IPS-20b (cell line): ENCODE data around the gene MTRR.

Experiments
- H3K27ac ChIP-seq: one replicate; pipeline ENCODE4 v1.5.1; 2013; ENCODE audit warnings: low read length
- H3K27me3 ChIP-seq: 2 replicates; pipeline ENCODE4 v1.6.1; 2013; ENCODE audit warnings: mild to moderate bottlenecking, low read length, inconsistent platforms; ENCODE audit not compliant: insufficient read depth
- H3K36me3 ChIP-seq: 2 replicates; pipeline ENCODE4 v1.6.1; 2013; ENCODE audit warnings: low read depth, mild to moderate bottlenecking, inconsistent platforms, low read length, moderate library complexity; ENCODE audit not compliant: insufficient read depth
- H3K4me1 ChIP-seq: 2 replicates; pipeline ENCODE4 v1.6.1; 2013; ENCODE audit warnings: mild to moderate bottlenecking, control low read depth, inconsistent platforms, low read length, moderate library complexity; ENCODE audit not compliant: insufficient read depth
- H3K4me3 ChIP-seq: 2 replicates; pipeline ENCODE4 v1.5.1; 2013; ENCODE audit warnings: mild to moderate bottlenecking, low read length, inconsistent platforms
- H3K9ac ChIP-seq: 2 replicates; pipeline ENCODE4 v1.6.1; 2013; ENCODE audit warnings: low read depth, mild to moderate bottlenecking, inconsistent platforms, low read length, moderate library complexity
- H3K9me3 ChIP-seq: 2 replicates; pipeline ENCODE4 v1.6.1; 2013; ENCODE audit warnings: mild to moderate bottlenecking, low read depth, low read length, inconsistent platforms; ENCODE audit not compliant: insufficient read depth

Gene MTRR

GRCh38 chr5:7878381-7878873 lies 9.5 kb downstream of the MTRR start:
- no peaks in the 10 kb centered on the region for H3K9me3 ChIP-seq
- peaks cover 97% of the 10 kb centered on the region for H3K36me3 ChIP-seq
- H3K27ac ChIP-seq: no peak overlapping the region
- no peak overlapping the region for H3K9ac ChIP-seq
- no peaks in the 10 kb centered on the region for H3K27me3 ChIP-seq
- no peak overlapping the region for H3K4me3 ChIP-seq
- no peaks in the 10 kb centered on the region for H3K4me1 ChIP-seq

GRCh38 chr5:7881091-7881490 lies 12.1 kb downstream of the MTRR start:
- no peak overlapping the region for H3K4me3 ChIP-seq
- no peak overlapping the region for H3K27ac ChIP-seq
- H3K4me1 ChIP-seq: no peaks in the 10 kb centered on the region
- H3K9me3 ChIP-seq: no peaks in the 10 kb centered on the region
- H3K36me3 ChIP-seq: peaks cover 97% of the 10 kb centered on the region
- no peaks in the 10 kb centered on the region for H3K27me3 ChIP-seq
- H3K9ac ChIP-seq: no peak overlapping the region

GRCh38 chr5:7881816-7882215 lies 12.9 kb downstream of the MTRR start:
- Histone ChIP-seq H3K4me1 (no peaks in the 10 kb centered on the region), H3K36me3 (peaks cover 96% of the 10 kb centered on the region), H3K9me3 (no peaks in the 10 kb centered on the region), H3K4me3 (no peak overlapping the region), H3K27ac (no peak overlapping the region), H3K9ac (no peak overlapping the region), H3K27me3 (no peaks in the 10 kb centered on the region)

GRCh38 chr5:7882926-7883325 lies 14.0 kb downstream of the MTRR start:
- no peaks in the 10 kb centered on the region for H3K9me3 ChIP-seq

GRCh38 chr5:7884491-7885267 lies 15.7 kb downstream of the MTRR start:
- no peaks in the 10 kb centered on the region for H3K27me3 ChIP-seq
- no peak overlapping the region for H3K27ac ChIP-seq
- peaks cover 93% of the 10 kb centered on the region for H3K36me3 ChIP-seq

More at GRCh38 chr5:7882926-7883325, 14.0 kb downstream of the MTRR start:
- Histone ChIP-seq H3K27ac (no peak overlapping the region), H3K9ac (no peak overlapping the region), H3K36me3 (peaks cover 92% of the 10 kb centered on the region), H3K27me3 (no peaks in the 10 kb centered on the region), H3K4me3 (no peak overlapping the region), H3K4me1 (no peaks in the 10 kb centered on the region)

GRCh38 chr5:7886849-7887475 lies 18.0 kb downstream of the MTRR start:
- Histone ChIP-seq H3K4me3 (no peak overlapping the region), H3K9ac (no peak overlapping the region), H3K27ac (no peak overlapping the region), H3K9me3 (no peaks in the 10 kb centered on the region), H3K4me1 (no peaks in the 10 kb centered on the region), H3K27me3 (no peaks in the 10 kb centered on the region), H3K36me3 (peaks cover 91% of the 10 kb centered on the region)

More at GRCh38 chr5:7884491-7885267, 15.7 kb downstream of the MTRR start:
- H3K9me3 ChIP-seq: no peaks in the 10 kb centered on the region
- H3K4me1 ChIP-seq: no peaks in the 10 kb centered on the region
- no peak overlapping the region for H3K9ac ChIP-seq
- H3K4me3 ChIP-seq: no peak overlapping the region

- no peaks in the 10 kb centered on the region for H3K9me3 ChIP-seq
- peaks cover 91% of the 10 kb centered on the region for H3K36me3 ChIP-seq
- no peaks in the 10 kb centered on the region for H3K27me3 ChIP-seq
- no peak overlapping the region for H3K4me3 ChIP-seq
- no peak overlapping the region for H3K9ac ChIP-seq
- H3K4me1 ChIP-seq: no peaks in the 10 kb centered on the region
- no peak overlapping the region for H3K27ac ChIP-seq
These were observed 20.0 kb downstream of the MTRR start for GRCh38 chr5:7888901-7889300.

- H3K4me3 ChIP-seq: no peak overlapping the region
- H3K9ac ChIP-seq: no peak overlapping the region
- no peak overlapping the region for H3K27ac ChIP-seq
- no peaks in the 10 kb centered on the region for H3K4me1 ChIP-seq
- no peaks in the 10 kb centered on the region for H3K9me3 ChIP-seq
- no peaks in the 10 kb centered on the region for H3K27me3 ChIP-seq
- H3K36me3 ChIP-seq: peaks cover 98% of the 10 kb centered on the region
These were observed 25.5 kb downstream of the MTRR start for GRCh38 chr5:7894439-7894838.

- Histone ChIP-seq H3K4me1 (no peaks in the 10 kb centered on the region), H3K27me3 (no peaks in the 10 kb centered on the region), H3K9ac (no peak overlapping the region), H3K9me3 (no peaks in the 10 kb centered on the region), H3K4me3 (no peak overlapping the region), H3K36me3 (peaks cover 98% of the 10 kb centered on the region), H3K27ac (no peak overlapping the region)
These were observed 25.9 kb downstream of the MTRR start for GRCh38 chr5:7894860-7895259.

GRCh38 chr5:7897014-7897600 lies 28.2 kb downstream of the MTRR start:
- H3K4me3 ChIP-seq: no peak overlapping the region
- H3K36me3 ChIP-seq: peaks cover 100% of the 10 kb centered on the region
- H3K9me3 ChIP-seq: no peaks in the 10 kb centered on the region
- no peak overlapping the region for H3K27ac ChIP-seq
- H3K9ac ChIP-seq: no peak overlapping the region
- no peaks in the 10 kb centered on the region for H3K27me3 ChIP-seq
- H3K4me1 ChIP-seq: no peaks in the 10 kb centered on the region

GRCh38 chr5:7902201-7902600 lies 33.3 kb downstream of the MTRR start:
- H3K4me1 ChIP-seq: no peaks in the 10 kb centered on the region
- H3K27me3 ChIP-seq: no peaks in the 10 kb centered on the region
- H3K36me3 ChIP-seq: peaks cover 75% of the 10 kb centered on the region
- no peak overlapping the region for H3K27ac ChIP-seq
- no peaks in the 10 kb centered on the region; the same call in 1 of the 2 replicates for H3K9me3 ChIP-seq
- H3K9ac ChIP-seq: no peak overlapping the region
- H3K4me3 ChIP-seq: no peak overlapping the region
